HG03442 (cell line): ENCODE data around the gene TBPL1.
A peak's percentile ranks its signal among the peaks of the same experiment; 100 is the strongest.
"Not testable (repeated sequence)": the region's sequence is repeated elsewhere in the genome, so short reads cannot be mapped to it uniquely, and the experiment has no call there.

ENCODE experiments used
- ATAC-seq: cut with Tn5 transposase; IDR thresholded peaks from one replicate; pipeline ENCODE4 v1.9.1; 2021; ENCODE audit warnings: mild to moderate bottlenecking, moderate library complexity; ENCODE audit not compliant: unreplicated experiment

TBPL1 gene

DNA sequence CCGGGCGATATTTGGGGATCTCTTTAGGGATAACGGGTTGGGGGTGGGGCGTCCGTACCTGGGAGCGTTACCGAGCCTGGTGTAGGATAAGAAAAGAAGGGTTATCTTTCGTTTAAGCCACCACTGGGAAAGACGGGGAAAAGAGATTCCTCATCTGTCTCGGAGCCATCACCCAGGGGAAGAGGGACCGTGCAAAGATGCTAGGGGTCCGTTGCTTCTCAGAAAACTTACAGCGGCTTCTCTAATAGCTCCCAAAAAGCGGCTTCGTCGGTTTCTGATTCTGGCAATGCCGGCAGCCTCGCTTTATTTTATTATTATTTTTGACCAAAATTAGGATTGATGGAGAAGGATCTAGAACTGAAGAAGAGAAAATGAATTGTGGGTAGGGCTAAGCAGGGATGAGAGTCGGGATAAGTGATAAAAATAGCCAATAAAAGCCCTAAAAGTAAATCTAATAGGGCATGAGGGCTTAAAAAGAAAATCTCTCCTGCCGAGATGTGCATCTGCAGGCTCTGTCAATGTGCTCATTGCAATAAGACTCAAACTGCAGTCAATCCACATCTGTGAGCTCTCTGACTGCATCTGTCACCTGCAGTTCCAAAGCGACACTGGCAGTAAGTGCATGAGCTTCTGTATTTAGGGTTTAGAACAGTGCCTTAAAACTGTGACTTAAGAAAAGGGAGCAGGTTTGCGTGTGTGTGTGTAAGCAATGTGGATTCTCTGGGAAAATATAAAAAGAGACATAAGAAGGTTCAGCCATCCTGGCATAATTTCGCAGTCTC, 801 bp downstream of the TBPL1 start:
- ATAC-seq, result no peak

DNA sequence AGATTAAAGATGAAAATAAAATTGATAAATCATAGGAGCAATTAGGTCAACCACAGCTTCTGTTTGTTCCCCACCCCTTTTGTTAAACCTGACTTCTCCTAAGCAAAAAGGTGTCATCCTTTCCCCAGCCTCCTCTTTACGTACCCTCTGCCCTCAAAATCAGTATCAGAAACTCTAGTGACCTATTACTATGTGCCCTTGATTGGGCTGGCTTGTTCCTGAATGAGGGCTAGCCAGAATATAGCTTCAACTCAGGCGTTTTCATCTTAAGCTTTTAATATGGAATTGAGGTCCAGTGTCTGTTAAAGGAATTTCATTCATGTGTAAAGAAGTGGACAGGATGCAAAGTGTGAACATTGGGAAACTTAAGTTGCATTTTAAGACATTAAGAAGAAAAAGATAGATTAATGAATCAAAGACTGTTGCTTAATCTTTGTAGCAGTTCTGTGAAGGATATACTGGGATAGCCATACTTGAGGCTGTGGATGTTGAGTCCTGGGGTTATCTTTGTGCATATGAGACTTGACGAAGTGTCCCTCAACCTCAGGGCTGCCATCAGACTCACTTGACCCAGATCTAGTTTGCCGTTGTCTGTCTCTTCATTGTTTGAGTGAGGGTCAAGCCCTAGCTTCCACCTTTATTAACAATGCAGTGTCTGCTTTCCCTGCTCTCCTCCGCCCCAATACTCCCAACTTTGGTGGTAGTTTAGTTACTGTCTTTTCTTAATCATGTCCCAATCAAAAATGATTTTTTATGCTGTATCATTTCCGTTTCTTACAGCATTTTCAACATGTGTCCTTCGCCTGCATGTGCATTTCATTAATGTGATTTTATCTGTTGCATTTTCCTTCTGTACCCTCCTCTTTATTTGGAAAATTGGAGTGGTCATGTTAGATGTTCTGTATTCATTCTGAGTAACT, 1.9 kb downstream of the TBPL1 start:
- no peak for ATAC-seq

DNA sequence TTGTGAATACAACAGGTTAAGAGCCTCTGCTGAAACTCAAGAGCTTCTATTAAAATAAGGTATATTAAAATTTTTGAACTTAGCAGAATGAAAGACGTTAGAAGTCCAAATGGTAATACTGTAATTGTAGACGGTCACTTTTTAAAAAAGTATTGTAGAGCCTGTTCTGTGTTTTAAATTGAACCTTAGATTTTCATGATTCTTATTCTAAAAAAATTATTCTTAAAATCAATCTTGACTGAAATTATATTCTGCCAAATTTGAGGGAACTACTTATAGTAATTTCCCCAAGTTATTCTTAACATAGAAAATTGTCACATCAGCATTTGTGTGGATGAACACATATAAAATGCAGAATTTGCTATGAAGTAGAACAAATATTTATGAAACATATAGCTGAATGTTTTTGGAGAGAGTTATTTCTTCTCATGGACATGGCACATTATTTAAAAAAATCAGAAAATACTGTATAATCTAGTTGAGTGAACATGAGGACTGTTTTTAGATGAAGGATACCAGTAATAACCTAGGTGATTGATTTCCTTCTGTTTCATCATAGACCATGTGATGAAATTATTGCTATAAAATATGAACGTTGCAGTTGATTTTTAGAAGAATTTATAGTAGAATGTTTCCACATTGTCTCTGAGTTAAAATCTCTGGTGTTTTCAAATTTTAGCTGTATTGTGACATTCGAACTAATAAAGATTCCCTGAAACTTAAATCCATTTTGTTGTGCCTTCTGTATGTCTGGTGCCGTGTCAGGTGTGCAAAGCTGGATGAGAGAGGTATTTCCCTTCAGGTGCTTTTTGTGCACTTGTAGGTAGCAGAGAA, 2.8 kb downstream of the TBPL1 start:
- no peak for ATAC-seq

DNA sequence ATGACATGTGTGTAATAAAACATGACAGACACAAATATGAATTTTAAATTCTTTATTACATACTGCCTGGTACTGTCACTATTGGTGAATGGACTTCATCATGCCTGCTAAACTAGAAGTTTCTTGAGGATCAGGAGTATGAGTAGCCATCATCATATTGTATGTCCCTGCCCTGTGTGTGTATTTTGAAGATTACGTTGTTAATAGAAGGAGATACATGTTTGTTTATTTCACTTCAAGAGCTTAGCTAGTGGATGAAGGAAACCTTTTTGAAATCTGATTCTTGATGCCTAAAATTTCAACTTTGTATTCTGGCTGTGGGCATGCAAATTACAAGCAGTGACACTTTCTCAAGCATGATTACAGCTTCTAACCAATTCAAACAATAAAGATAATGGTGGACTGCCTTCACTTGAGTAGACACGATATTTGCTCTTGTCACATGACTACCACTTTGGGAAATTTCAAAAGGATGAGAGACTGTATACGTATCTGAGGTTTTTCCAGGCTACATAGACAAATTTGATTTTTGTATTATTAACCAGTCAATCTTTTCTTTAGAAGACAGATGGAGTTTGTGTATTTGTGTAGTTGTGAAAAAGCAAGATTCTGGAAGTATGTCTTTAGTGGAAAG, 3.5 kb downstream of the TBPL1 start:
- no peak for ATAC-seq

DNA sequence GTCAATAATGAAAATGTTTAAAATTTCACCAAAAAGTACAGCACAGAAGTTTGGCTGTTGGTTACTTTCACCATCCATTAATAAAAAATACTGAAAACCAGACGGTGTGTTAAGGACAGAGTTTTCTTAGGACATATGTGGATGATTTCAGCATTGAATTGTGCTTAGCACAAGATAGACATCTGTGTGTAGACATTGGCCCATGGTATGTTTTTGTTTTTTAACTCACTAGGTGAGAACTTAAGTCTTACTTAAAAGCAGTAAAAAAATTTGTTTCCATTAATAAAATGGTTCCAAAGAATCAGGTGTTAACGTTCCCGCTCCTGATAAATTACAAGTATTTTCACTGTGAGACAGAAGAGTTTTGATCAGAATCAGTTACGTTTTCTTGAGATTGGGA, 4.2 kb downstream of the TBPL1 start:
- ATAC-seq, result no peak

DNA sequence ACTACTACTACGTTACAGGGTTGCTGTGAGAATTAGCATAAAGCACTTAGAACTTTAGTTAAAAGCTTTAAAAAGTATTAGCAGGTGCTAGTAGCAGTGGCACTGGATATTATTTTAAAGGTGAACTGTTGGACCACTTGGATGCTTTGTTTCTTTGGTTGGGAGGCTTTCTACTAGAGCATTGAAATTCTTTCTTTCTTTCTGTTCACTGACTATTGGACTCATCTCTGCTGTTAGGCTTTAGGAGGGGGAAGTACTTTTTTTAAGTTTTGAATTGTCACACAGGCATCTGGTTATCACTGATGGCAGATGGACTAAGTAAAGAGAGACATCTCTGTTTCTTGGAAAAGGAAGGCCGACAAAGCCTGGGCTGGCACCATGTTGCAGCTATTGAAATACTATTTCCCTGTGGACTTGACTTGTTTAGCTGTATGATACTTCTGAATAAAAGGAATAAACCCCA, 4.8 kb downstream of the TBPL1 start:
- no peak for ATAC-seq

DNA sequence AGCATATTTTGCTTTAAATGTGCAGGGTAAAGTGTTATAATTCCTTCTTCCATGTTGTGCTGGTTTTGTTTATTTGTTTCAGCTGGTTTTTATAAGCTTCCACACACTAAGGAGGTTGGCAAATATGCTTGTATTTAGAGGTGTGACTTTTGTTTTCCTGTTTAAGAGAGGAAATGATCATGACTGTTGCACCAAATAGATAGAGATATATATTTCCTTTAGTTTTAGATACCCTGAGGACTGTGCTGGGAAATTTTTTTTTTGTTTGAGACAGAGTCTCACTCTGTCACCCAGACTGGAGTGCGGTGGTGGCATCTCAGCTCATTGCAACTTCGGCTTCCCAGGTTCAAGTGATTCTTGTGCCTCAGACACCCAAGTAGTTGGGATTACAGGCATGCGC, 5.8 kb downstream of the TBPL1 start:
- ATAC-seq, result no peak

DNA sequence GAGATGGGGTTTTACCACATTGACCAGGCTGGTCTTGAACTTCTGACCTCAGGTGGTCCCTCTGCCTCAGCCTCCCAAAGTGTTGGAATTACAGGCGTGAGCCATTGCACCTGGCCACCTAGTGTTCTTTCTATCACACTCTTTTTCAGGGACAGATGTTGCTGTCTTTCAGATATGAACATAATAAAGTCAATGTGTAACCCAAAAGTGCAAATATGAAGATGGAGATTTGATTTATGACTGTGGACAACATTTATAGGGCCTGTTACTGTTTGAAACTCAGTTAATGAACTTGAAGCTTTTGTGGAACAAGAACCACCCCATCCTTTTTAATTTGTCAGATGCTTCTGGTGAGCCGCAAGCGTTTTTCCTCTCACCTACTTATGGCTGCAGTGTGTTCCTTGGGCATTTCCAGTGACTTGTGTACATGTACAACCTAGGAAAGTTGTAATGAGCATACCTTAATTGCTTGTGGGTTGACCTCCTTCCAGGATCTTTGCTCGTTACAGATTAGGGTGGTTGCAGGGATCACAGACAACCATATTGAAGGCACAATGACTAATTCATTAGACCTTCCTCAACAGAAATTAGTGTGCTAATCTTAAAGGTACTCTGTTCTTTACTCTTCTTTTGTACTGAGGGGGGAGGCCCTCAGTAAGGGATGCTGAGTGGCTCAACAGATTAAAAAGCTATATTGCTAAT, 6.8 kb downstream of the TBPL1 start:
- no peak for ATAC-seq

DNA sequence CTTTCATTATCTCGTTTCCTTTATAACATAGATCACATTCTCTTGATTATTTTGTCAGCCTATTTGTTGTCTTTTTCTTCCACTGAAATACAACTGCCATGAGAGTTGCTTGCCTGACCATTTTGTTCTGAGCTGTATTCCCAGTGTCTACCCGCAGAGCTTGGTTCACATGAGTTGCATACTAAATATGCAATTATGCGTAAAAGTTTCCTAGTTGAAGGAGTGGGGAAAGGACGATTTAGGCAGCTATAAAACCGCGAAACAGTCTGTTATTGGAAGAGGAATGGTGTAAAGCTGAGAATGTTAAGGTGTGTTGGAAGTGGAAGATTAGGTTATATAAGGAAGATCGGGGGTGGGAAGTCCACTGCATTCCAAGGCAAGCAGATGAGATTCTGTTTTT, 8.8 kb downstream of the TBPL1 start:
- ATAC-seq, result no peak

DNA sequence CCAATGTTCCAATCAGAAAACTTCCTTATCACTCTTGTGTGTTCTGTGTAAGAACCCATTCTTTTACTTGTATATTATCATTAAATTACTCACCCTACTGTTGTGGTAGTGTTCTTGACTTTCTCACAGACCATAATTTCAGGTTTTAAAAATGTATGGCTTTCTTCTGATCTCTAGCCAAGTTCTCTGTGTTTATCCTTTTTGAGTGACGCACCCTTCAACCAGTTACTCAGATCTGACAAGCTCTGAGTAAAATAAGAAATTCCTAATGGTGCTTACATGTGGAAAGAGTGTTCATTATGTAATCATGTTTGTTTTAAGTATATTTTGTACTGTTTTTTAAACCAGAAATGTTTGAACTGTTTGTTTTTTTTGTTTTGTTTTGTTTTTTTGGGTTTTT, 11.0 kb downstream of the TBPL1 start:
- ATAC-seq, result no peak

DNA sequence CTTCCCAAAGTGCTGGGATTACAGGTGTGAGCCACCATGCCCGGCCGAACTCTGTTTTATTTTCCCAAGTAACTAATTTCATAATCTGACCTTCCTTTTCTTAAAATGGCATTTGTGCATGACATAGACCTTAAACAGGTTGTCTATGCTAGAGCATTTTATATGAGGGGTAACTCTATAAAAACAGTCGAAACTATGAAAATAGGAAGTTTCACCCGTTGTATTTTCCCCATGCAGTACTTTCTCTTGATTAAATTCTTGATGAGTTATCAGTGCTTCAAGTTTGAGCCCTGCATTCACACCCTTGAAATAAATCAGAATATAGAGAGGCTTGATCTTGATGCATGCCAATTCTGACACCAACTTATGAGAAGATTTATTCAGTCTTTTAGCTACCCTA, 11.7 kb downstream of the TBPL1 start:
- ATAC-seq, result no peak

DNA sequence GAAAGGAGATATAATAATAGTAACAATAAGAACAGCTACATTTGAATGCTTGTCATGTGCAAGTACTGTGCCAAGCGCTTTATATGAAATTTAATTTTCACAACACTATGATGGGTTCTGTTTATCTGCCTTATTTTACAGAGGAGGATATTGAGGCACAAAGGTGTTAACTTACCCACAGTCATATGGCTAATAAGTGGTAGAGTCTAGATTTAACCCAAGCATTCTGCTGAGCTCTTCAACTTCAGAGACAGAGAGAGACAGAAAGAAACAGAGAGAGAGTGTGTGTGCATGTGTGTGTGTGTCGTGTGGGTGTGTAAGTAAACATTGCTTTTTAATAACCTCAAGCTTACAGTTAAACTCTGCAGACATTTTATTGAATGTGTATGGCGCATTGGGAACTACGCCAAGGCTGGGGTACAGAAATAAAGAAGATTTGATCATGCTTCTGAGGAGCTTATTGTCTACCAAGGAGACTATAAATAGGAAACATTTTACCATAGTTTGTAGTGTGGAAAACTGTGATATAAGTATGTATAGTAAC, 12.9 kb downstream of the TBPL1 start:
- ATAC-seq, result no peak

DNA sequence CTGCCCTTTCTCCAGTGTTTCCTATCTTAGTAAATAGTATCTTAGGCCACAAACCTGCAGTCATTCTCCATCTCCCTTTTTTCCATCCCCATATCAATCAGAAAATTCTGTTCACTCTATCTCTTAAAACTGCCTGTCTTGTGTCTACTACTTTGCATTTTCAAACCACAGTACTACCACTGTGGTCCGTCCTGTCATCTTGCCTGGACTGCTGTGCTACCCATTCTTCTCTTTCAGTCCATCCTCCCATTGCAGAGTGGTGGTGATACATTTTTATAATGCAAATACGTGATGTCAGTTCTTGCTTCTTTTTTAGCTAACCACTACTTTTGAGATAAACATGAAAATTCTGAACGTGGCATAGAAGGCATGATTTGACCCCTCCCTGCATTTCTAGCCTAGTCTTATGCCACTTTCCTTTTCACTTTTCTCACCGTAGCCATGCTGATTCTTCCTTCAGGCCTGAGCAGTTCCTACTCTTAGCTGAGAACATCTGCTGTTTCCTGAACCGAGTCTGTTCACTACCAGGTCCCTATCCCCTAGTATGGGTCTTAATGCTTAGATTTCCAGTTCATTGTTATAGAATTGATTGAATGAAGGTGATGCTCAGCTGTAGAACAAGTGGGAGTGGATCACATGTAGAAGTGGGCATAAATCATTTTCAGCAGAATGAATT, 13.8 kb downstream of the TBPL1 start:
- ATAC-seq, result peak; percentile 79

DNA sequence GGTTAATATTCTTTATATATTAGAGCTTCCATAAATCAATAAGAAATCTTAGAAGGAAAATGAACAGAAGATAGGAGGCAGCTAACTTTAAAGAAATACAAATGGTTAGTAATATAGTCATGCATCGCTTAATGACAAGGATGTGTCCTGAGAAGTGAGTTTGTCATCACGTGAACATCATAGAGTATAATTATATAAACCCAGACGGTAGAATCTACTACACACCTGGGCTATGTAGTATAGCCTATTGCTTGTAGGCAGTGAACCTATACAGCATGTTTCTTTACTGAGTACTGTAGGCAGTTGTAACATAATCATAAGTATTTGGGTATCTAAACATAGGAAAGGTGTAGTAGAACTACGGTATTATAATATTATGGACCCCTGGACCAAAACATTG, 14.3 kb downstream of the TBPL1 start:
- no peak for ATAC-seq

DNA sequence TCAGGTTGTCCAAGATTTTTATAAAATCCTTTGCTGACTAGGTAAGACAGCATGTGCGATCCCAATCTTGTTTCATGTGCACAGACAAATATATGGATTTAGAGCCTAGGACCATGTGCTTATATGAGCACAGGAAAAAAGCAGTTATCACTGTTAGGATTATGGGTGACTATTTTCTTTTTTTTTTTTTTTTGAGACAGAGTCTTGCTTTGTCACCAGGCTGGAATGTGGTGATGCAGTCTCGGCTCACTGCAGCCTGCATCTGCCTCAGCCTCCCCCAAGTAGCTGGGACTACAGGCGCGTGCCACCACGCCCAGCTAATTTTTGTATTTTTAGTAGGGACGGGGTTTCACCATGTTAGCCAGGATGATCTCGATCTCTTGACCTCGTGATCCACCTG, 14.8 kb downstream of the TBPL1 start:
- ATAC-seq, result not testable (repeated sequence)

DNA sequence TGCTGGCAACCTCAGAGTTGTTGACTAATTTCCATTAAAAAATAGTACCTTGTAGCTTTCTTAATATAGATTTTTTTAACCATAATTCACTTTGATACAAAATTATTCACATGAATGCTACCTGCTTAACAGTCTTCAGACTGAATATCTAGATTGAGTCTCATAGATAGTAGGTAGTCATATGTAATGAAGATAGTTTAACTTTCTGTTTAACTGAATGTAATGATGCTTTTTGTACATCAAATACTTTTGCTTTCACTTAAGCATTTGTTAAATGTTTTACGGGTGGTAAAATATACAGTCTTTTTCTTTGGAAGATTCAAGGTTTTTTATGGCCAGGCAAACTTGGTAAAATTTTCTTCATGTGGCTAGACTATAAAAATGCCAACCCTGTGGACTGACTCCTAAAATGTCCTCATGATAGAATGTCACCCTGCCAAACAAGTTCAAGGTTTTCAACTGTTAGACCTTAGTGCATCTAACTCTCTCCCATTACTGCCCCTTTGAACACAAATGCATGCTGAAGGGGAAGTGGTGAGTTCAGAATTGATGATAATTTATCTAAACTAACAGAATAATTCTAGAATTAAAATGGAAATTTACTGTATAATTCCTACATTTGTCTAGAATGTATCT, 16.4 kb downstream of the TBPL1 start:
- no peak for ATAC-seq

DNA sequence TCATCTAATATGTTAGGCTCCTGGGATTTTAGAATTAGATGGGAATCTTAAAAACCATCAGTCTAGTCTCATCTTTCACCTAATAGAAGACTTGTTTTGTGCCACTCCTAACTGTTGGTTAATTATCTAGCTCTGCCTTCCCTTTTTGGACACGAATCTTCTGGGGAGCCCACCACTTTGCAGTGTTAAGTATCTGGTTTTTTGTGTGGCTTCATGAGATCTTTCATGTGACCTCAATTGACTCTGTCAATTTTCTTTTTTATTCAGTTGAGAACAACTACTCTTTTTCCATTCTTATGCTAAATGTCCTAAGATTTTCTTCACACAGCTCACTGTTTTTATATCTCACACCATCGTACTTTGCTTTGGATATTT, 16.9 kb downstream of the TBPL1 start:
- no peak for ATAC-seq

DNA sequence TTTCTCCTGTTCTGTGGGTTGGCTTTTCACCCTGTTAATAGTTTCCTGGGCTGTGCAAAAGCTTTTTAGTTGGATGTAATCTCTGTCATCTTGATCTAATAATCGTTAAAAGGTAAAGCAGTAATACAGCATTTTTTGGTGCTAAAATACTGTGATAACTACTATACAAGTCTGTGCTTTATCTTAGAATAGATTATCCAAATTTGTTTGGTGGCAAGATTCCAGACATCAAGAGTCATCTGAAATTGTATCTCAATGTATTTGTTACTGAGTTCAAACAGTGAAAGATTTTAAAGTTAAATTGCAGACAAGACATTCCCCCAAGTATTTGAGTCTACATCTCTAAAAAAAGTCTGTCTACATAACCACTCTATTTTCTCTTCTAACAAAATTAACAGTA, 18.8 kb downstream of the TBPL1 start:
- no peak for ATAC-seq

DNA sequence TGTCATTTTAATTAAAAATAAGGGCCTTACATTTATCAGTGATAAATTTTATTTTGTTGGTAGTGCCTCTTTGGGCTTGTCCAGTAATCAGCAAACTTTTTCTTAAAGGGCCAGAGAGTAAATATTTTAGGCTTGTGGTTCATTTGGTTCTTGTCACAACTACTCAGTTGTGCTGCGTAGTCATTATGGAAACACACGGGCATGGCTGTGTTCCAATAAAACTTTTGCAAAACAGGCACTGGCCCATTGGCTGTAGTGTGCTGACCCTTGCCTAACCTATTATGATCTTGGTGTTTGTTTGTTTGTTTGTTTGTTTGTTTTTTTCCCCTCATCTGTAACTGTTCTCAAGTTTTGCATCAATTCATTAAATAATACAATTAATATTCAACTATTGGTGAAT, 19.4 kb downstream of the TBPL1 start:
- ATAC-seq, result peak; percentile 36
